ENCODE results near the gene OR9I1.

DNA sequence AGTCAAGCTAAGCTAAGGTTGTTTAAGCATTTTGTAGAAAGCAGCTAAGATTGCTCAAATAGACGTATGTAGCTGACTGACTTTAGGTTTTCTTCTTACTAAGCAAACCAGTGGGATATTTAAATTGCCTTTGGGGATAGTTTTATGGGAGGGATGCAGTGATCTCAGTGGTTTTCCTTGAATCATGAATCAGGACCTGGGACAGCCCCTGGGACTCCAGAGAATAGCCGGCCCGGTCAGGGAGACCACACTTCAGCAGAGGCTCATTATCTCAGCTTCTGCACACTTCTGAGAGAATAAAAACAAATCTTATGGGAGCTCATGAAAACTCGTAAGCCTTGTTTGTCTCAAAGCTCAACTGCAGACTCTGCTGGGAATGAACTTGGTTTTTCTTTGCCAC, at the start of gene OR9I1:
- TF ChIP-seq, protein P1, sequence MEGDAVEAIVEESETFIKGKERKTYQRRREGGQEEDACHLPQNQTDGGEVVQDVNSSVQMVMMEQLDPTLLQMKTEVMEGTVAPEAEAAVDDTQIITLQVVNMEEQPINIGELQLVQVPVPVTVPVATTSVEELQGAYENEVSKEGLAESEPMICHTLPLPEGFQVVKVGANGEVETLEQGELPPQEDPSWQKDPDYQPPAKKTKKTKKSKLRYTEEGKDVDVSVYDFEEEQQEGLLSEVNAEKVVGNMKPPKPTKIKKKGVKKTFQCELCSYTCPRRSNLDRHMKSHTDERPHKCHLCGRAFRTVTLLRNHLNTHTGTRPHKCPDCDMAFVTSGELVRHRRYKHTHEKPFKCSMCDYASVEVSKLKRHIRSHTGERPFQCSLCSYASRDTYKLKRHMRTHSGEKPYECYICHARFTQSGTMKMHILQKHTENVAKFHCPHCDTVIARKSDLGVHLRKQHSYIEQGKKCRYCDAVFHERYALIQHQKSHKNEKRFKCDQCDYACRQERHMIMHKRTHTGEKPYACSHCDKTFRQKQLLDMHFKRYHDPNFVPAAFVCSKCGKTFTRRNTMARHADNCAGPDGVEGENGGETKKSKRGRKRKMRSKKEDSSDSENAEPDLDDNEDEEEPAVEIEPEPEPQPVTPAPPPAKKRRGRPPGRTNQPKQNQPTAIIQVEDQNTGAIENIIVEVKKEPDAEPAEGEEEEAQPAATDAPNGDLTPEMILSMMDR (IDR thresholded peaks at IDR 0.05; ENCODE audit: extremely low read depth in 1 of 2, insufficient read depth in 1 of 2, low read depth in 1 of 2, low read length in 2 of 2) = no peak
- TF ChIP-seq POLR2A (IDR thresholded peaks at IDR 0.05; ENCODE audit: low read depth, low read length) (no peak), POLR2AphosphoS5 (IDR thresholded peaks at IDR 0.05; ENCODE audit: insufficient read depth, low read depth, low read length) (no peak), EZH2 (IDR thresholded peaks at IDR 0.05; ENCODE audit: borderline replicate concordance, low read depth, low read length, severe bottlenecking) (no peak), MYC (IDR thresholded peaks at IDR 0.05; ENCODE audit: low read depth, low read length) (no peak), FOS (IDR thresholded peaks at IDR 0.05; ENCODE audit: borderline replicate concordance, insufficient read depth, low read length) (no peak), GATA2 (IDR thresholded peaks at IDR 0.05; ENCODE audit: insufficient read depth, insufficient read length, low read depth, low read length) (no peak), JUN (IDR thresholded peaks at IDR 0.05; ENCODE audit: borderline replicate concordance, insufficient read depth, insufficient read length, low read depth) (no peak)
- TF ChIP-seq, protein P2, sequence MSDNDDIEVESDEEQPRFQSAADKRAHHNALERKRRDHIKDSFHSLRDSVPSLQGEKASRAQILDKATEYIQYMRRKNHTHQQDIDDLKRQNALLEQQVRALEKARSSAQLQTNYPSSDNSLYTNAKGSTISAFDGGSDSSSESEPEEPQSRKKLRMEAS (IDR thresholded peaks at IDR 0.05; ENCODE audit: insufficient read depth, insufficient read length) = no peak
